GM18909 (cell line): ENCODE results near the gene MYH6.

ENCODE experiments used
- ATAC-seq: cut with Tn5 transposase; IDR thresholded peaks from one replicate; pipeline ENCODE4 v1.9.1; 2021; ENCODE audit warnings: mild to moderate bottlenecking; ENCODE audit not compliant: unreplicated experiment, poor library complexity

The MYH6 gene

GRCh38 chr14:23345987-23346692 is 61.9 kb downstream of the MYH6 start:
- ATAC-seq: no peak

GRCh38 chr14:23344481-23344880 is 63.6 kb downstream of the MYH6 start:
- ATAC-seq: no peak

GRCh38 chr14:23339506-23340268 is 68.4 kb downstream of the MYH6 start:
- ATAC-seq: no peak

GRCh38 chr14:23335623-23336022 is 72.5 kb downstream of the MYH6 start:
- ATAC-seq: no peak
